HCT116 (cell line): ENCODE results near the gene CMIP. TPM values are rescaled to one million over a fixed set of nuclear protein-coding genes. Genes with fewer than 3 reads are reported as not detected.

ENCODE experiments used
- ATAC-seq: fragments of 200-7000 bp; cut with Tn5 transposase; 2 replicates; pipeline ENCODE4 v1.9.1; 2020; ENCODE audit warnings: mild to moderate bottlenecking, moderate library complexity
- BruUV-seq: library from RNA; stranded (reverse); fragments of 400-500 nt; replicated peaks from 2 replicates; lab custom pipeline; 2021; lab: Mats Ljungman, UMichigan
- CTCF ChIA-PET: fragments of 300-600 bp; sonication (Branson Sonifier 250); formaldehyde crosslinking; loops from one replicate; lab custom pipeline; 2021; ENCODE audit warnings: antibody characterized with exemption; lab: Charles Lee
- POLR2A ChIA-PET: fragments of 300-600, 350-600 bp; sonication (Branson Sonifier 250); formaldehyde crosslinking; loops from one replicate; lab custom pipeline; 2021; ENCODE audit warnings: antibody characterized with exemption; lab: Charles Lee
- RAD21 ChIA-PET, 2 experiments: fragments of 300-600 bp; sonication (Branson Sonifier 250); formaldehyde crosslinking; loops; one replicate each; lab custom pipeline; 2023; ENCODE audit warnings: low total read pairs in 2 of 2; ENCODE audit not compliant: uncharacterized antibody in 2 of 2, unreplicated experiment in 2 of 2, low non-redundant PET in 1 of 2; lab: Charles Lee
- DNase-seq: peaks from one replicate; pipeline ENCODE4 v3.0.0-alpha.2; 2010; ENCODE audit warnings: low read depth, low spot score
- H2AFZ ChIP-seq: fragments of 200-600 bp; shearing (Covaris generic), sonication (generic); 2 replicates; pipeline ENCODE4 v1.6.1; 2017; ENCODE audit warnings: low read depth, mixed run types, mixed read lengths, antibody characterized with exemption, low read length; ENCODE audit not compliant: poor library complexity, severe bottlenecking
- H3K27ac ChIP-seq: 2 replicates; pipeline ENCODE4 v1.5.1; 2012; ENCODE audit warnings: low read depth, low read length
- H3K27me3 ChIP-seq: fragments of 200-600 bp; sonication (generic); 2 replicates; pipeline ENCODE4 v1.6.1; 2016; ENCODE audit warnings: mixed run types, low read length, mixed read lengths; ENCODE audit not compliant: insufficient read depth
- H3K36me3 ChIP-seq, 2 experiments: fragments of 200-500 bp in 1 of 2; fragments of 200-600 bp in 1 of 2; sonication (Bioruptor generic) in 1 of 2; sonication (generic) in 1 of 2; 2 replicates each; pipeline versions ENCODE4 v1.5.1 to v1.6.1; 2014 to 2016; ENCODE audit warnings: low read length in 2 of 2, inconsistent platforms in 1 of 2, mixed read lengths in 1 of 2, mixed run types in 1 of 2; ENCODE audit not compliant: insufficient read depth in 2 of 2, control insufficient read depth in 1 of 2
- H3K4me1 ChIP-seq, 2 experiments: fragments of 200-600 bp in 1 of 2; sonication (generic) in 1 of 2; 2 replicates each; pipeline versions ENCODE4 v1.5.1 to v1.6.1; 2012 to 2017; ENCODE audit warnings: low read length in 2 of 2, inconsistent platforms in 1 of 2, mild to moderate bottlenecking in 1 of 2, mixed read lengths in 1 of 2, mixed run types in 1 of 2, moderate library complexity in 1 of 2; ENCODE audit not compliant: insufficient read depth in 2 of 2, control insufficient read depth in 1 of 2
- H3K4me2 ChIP-seq: fragments of 200-600 bp; sonication (generic); 2 replicates; pipeline ENCODE4 v1.6.1; 2017; ENCODE audit warnings: mixed run types, low read length, mixed read lengths
- H3K4me3 ChIP-seq, 2 experiments: fragments of 200-600 bp in 1 of 2; sonication (generic) in 1 of 2; replicated peaks in 1 of 2; 2 replicates each; pipeline ENCODE4 v1.5.1; 2011 to 2016; ENCODE audit warnings: low read length in 2 of 2, control low read depth in 1 of 2, low read depth in 1 of 2, mild to moderate bottlenecking in 1 of 2, mixed read lengths in 1 of 2, mixed run types in 1 of 2
- H3K79me2 ChIP-seq: fragments of 200-600 bp; sonication (generic); 2 replicates; pipeline ENCODE4 v1.6.1; 2017; ENCODE audit warnings: mild to moderate bottlenecking, mixed run types, low read length, moderate library complexity, mixed read lengths; ENCODE audit not compliant: insufficient read depth
- H3K9ac ChIP-seq: fragments of 200-600 bp; sonication (generic); 2 replicates; pipeline ENCODE4 v1.6.1; 2016; ENCODE audit warnings: low read length, mixed read lengths
- H3K9me2 ChIP-seq: fragments of 200-600 bp; sonication (generic), shearing (Covaris generic); 2 replicates; pipeline ENCODE4 v1.6.1; 2017; ENCODE audit warnings: mixed run types, mild to moderate bottlenecking, moderate library complexity; ENCODE audit not compliant: insufficient read depth
- H3K9me3 ChIP-seq, 2 experiments: fragments of 200-500 bp in 1 of 2; fragments of 200-600 bp in 1 of 2; sonication (Bioruptor generic) in 1 of 2; sonication (generic) in 1 of 2; 2 replicates each; pipeline ENCODE4 v1.6.1; 2014 to 2017; ENCODE audit warnings: low read length in 2 of 2, mixed read lengths in 2 of 2, inconsistent platforms in 1 of 2, low read depth in 1 of 2, mild to moderate bottlenecking in 1 of 2, mixed run types in 1 of 2, moderate library complexity in 1 of 2; ENCODE audit not compliant: control insufficient read depth in 1 of 2, insufficient read depth in 1 of 2
- H4K20me1 ChIP-seq: fragments of 200-600 bp; sonication (generic), shearing (Covaris generic); 2 replicates; pipeline ENCODE4 v1.6.1; 2017; ENCODE audit warnings: mixed run types, mild to moderate bottlenecking, moderate library complexity; ENCODE audit not compliant: insufficient read depth
- CBX3 ChIP-seq: IDR thresholded peaks from 2 replicates; pipeline ENCODE4 v1.6.1; 2012; ENCODE audit warnings: low read depth
- EGR1 ChIP-seq: IDR thresholded peaks from 2 replicates; pipeline ENCODE4 v1.6.1; 2012; ENCODE audit warnings: low read depth
- ELF1 ChIP-seq: IDR thresholded peaks from 2 replicates; pipeline ENCODE4 v1.6.1; 2012; ENCODE audit warnings: low read depth, borderline replicate concordance
- EZH2 ChIP-seq: fragments of 200-600 bp; sonication (generic); IDR thresholded peaks from 2 replicates; pipeline ENCODE4 v1.6.1; 2017; ENCODE audit warnings: antibody characterized with exemption, mixed run types
- EZH2phosphoT487 ChIP-seq: fragments of 200-600 bp; IDR thresholded peaks from 2 replicates; pipeline ENCODE4 v1.6.1; 2018; ENCODE audit warnings: antibody characterized with exemption, borderline replicate concordance
- POLR2AphosphoS5 ChIP-seq: IDR thresholded peaks from 2 replicates; pipeline ENCODE4 v1.6.1; 2011; ENCODE audit warnings: mild to moderate bottlenecking, low read depth, low read length, moderate library complexity
- REST ChIP-seq: IDR thresholded peaks from 2 replicates; pipeline ENCODE4 v1.6.1; 2012; ENCODE audit warnings: low read depth
- SIN3A ChIP-seq: IDR thresholded peaks from 2 replicates; pipeline ENCODE4 v1.6.1; 2012; ENCODE audit warnings: low read depth
- SP1 ChIP-seq: IDR thresholded peaks from 2 replicates; pipeline ENCODE4 v1.6.1; 2012; ENCODE audit warnings: low read depth
- TCF7L2 ChIP-seq: IDR thresholded peaks from 2 replicates; pipeline ENCODE4 v1.7.0; 2011; ENCODE audit warnings: borderline replicate concordance, inconsistent platforms; ENCODE audit not compliant: insufficient read depth, insufficient read length; ENCODE audit errors: extremely low read depth
- YY1 ChIP-seq: IDR thresholded peaks from 2 replicates; pipeline ENCODE4 v1.6.1; 2011; ENCODE audit warnings: low read length, low read depth, moderate library complexity, mild to moderate bottlenecking; ENCODE audit not compliant: insufficient replicate concordance; ENCODE audit errors: extremely low read depth
- ZBTB33 ChIP-seq: IDR thresholded peaks from 2 replicates; pipeline ENCODE4 v1.6.1; 2011; ENCODE audit warnings: mild to moderate bottlenecking, low read length, moderate library complexity; ENCODE audit not compliant: insufficient replicate concordance; ENCODE audit errors: extremely low read depth
- ZFX ChIP-seq: fragments of 450-650 bp; IDR thresholded peaks from 2 replicates; pipeline ENCODE4 v1.6.1; 2017
- intact Hi-C: fragments of 100-400 bp; cut with micrococcal nuclease; formaldehyde crosslinking; loops from 2 replicates; pipeline ENCODE4 v1.10.0; 2022
- total RNA-seq: library from RNA; stranded (reverse); gene quantifications from one replicate; pipeline ENCODE4 v1.2.1, GENCODE V29; 2021; ENCODE audit not compliant: unreplicated experiment
- TF ChIP-seq, protein P1 (sequence below), 3 experiments: fragments of 200-600 bp in 1 of 3; sonication (generic) in 1 of 3; IDR thresholded peaks in 2 of 3; conservative IDR thresholded peaks in 1 of 3; 2 replicates each; pipeline ENCODE4 v1.5.1; 2012 to 2017; ENCODE audit warnings: low read depth in 2 of 3, low read length in 2 of 3, antibody characterized with exemption in 1 of 3, borderline replicate concordance in 1 of 3, control low read depth in 1 of 3, mild to moderate bottlenecking in 1 of 3, mixed read lengths in 1 of 3, mixed run types in 1 of 3, moderate library complexity in 1 of 3; ENCODE audit not compliant: insufficient read depth in 1 of 3
- TF ChIP-seq, protein P2 (sequence below): IDR thresholded peaks from 2 replicates; pipeline ENCODE4 v1.6.1; 2012
- TF ChIP-seq, protein P3 (sequence below): IDR thresholded peaks from 2 replicates; pipeline ENCODE4 v1.6.1; 2012

CMIP gene
- total RNA-seq, 1 experiment from 2014 or later = 64.6 TPM

DNA sequence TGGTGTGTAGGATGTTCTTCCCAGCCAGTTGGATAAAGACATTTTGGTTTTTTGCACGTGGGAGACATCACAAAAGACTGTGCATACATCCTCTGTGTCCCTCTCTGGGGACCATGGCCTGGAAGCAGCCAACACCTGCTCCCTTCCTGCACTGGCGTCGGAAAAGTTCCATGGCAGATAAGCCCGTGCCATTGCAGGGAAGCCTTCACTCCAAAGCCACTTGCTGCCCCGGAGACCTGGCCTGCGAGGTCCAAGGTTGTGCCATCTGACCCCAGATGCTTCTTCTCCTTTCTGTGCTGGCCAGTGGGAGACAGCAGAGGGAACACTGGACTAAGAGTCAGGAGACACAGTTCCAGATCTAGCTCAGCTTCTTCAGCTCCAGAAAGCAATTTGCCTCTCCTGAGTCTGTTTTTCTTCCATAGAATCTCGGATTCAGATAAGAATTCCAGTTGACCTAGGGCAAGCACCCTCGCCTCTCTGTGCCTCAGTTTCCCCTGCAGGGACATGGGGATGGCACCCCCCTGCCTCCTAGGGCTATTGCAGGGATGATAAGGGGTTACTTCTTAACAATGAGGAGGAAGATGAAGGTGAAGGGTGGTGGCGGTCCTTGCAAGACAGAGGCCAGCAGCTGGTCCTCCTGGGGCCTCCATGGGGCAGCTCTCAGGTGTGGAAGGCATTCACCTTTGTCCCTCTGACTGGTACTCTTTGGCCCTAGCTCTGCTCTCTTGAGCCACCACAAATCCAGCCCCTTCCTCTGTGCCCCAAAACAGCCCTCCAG, 134.2 kb downstream of the CMIP start:
- TF ChIP-seq SP1 = no peak
- TF ChIP-seq, protein P1, sequence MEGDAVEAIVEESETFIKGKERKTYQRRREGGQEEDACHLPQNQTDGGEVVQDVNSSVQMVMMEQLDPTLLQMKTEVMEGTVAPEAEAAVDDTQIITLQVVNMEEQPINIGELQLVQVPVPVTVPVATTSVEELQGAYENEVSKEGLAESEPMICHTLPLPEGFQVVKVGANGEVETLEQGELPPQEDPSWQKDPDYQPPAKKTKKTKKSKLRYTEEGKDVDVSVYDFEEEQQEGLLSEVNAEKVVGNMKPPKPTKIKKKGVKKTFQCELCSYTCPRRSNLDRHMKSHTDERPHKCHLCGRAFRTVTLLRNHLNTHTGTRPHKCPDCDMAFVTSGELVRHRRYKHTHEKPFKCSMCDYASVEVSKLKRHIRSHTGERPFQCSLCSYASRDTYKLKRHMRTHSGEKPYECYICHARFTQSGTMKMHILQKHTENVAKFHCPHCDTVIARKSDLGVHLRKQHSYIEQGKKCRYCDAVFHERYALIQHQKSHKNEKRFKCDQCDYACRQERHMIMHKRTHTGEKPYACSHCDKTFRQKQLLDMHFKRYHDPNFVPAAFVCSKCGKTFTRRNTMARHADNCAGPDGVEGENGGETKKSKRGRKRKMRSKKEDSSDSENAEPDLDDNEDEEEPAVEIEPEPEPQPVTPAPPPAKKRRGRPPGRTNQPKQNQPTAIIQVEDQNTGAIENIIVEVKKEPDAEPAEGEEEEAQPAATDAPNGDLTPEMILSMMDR (IDR thresholded peaks at IDR 0.05 in 2 of 3, conservative IDR thresholded peaks at IDR 0.05 in 1 of 3; ENCODE audit: borderline replicate concordance in 1 of 3, insufficient read depth in 1 of 3, low read depth in 2 of 3, low read length in 2 of 3) = no peak
- no peak for TF ChIP-seq ZBTB33
- TF ChIP-seq CBX3 = no peak
- no peak for TF ChIP-seq POLR2AphosphoS5
- TF ChIP-seq, protein P2, sequence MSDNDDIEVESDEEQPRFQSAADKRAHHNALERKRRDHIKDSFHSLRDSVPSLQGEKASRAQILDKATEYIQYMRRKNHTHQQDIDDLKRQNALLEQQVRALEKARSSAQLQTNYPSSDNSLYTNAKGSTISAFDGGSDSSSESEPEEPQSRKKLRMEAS = no peak
- TF ChIP-seq, protein P3, sequence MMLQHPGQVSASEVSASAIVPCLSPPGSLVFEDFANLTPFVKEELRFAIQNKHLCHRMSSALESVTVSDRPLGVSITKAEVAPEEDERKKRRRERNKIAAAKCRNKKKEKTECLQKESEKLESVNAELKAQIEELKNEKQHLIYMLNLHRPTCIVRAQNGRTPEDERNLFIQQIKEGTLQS = no peak
- no peak for TF ChIP-seq TCF7L2
- no peak for TF ChIP-seq EZH2phosphoT487
- TF ChIP-seq ZFX = no peak
- TF ChIP-seq YY1 = no peak
- TF ChIP-seq ELF1 = no peak
- TF ChIP-seq REST = no peak
- TF ChIP-seq EGR1 = no peak
- TF ChIP-seq SIN3A = no peak
- TF ChIP-seq EZH2 = no peak
- intact Hi-C loops = no loop called here
- peaks cover 30 to 48% of the 10 kb centered on the region in 2 experiments for H3K4me1 ChIP-seq
- peaks cover 61% of the 10 kb centered on the region; the same call in 1 of the 2 replicates for H3K79me2 ChIP-seq
- ChIA-PET CTCF (no interaction called here), RAD21 (no interaction called here), POLR2A (interaction anchor here (0.9 kb wide), 1 partner anchor 10 kb away, joined by 3 read pairs; no protein-coding TSS in a partner anchor)
- H3K4me3 ChIP-seq = no peak overlapping the region
- no peak overlapping the region for H3K4me2 ChIP-seq
- H3K36me3 ChIP-seq = no peaks in the 10 kb centered on the region
- H3K9ac ChIP-seq = no peak overlapping the region
- DNase-seq (no peak), ATAC-seq (no peak)
- no TSS peak for BruUV-seq
- H2AFZ ChIP-seq = no peak overlapping the region
- no peaks in the 10 kb centered on the region for H4K20me1 ChIP-seq
- H3K9me2 ChIP-seq = no peaks in the 10 kb centered on the region
- no peaks in the 10 kb centered on the region for H3K27me3 ChIP-seq
- H3K9me3 ChIP-seq = no peaks in the 10 kb centered on the region
- no peak overlapping the region for H3K27ac ChIP-seq
